Stomach (tissue), 4 donors: ENCODE data around the gene ZMAT3.

ENCODE experiments used
- POLR2A ChIP-seq, 4 donors: fragments of 450-650 bp; IDR thresholded peaks; one replicate each; pipeline ENCODE4 v1.6.1; 2016; ENCODE audit warnings: antibody characterized with exemption in 4 of 4, control low read depth in 2 of 4, mild to moderate bottlenecking in 1 of 4, moderate library complexity in 1 of 4
- TF ChIP-seq, protein P1 (sequence below), 7 experiments: fragments of 450-650 bp in 4 of 7; fragments of 200-600 bp in 3 of 7; sonication (generic) in 3 of 7; IDR thresholded peaks; one replicate each; pipeline ENCODE4 v1.5.1; 2016 to 2019; ENCODE audit warnings: antibody characterized with exemption in 7 of 7, control low read depth in 2 of 7, mild to moderate bottlenecking in 1 of 7

DNA sequence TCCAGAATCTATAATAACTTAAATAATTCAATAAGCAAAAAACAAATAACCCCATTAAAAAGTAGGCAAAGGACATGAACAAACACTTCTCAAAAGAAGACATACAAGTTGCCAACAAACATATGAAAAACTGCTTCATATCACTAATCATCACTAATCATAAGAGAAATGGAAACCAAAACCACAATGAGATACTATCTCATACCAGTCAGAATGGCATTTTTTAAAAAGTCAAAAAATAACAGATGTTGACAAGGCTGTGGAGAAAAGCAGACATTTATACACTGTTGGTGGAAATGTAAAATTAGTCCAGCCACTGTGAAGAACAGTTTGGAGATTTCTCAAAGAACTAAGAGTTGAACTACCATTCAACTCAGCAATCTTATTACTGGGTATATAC is 19.5 kb upstream of the ZMAT3 start:
- TF ChIP-seq, protein P1, sequence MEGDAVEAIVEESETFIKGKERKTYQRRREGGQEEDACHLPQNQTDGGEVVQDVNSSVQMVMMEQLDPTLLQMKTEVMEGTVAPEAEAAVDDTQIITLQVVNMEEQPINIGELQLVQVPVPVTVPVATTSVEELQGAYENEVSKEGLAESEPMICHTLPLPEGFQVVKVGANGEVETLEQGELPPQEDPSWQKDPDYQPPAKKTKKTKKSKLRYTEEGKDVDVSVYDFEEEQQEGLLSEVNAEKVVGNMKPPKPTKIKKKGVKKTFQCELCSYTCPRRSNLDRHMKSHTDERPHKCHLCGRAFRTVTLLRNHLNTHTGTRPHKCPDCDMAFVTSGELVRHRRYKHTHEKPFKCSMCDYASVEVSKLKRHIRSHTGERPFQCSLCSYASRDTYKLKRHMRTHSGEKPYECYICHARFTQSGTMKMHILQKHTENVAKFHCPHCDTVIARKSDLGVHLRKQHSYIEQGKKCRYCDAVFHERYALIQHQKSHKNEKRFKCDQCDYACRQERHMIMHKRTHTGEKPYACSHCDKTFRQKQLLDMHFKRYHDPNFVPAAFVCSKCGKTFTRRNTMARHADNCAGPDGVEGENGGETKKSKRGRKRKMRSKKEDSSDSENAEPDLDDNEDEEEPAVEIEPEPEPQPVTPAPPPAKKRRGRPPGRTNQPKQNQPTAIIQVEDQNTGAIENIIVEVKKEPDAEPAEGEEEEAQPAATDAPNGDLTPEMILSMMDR (IDR thresholded peaks at IDR 0.05), result no peak
- no peak for TF ChIP-seq POLR2A (IDR thresholded peaks at IDR 0.05)
